Right lobe of liver (tissue), 4 donors: ENCODE measurements around the gene IDNK.

Experiments used
- POLR2A ChIP-seq: fragments of 450-650 bp; IDR thresholded peaks from one replicate; pipeline ENCODE4 v1.6.1; 2017; ENCODE audit warnings: antibody characterized with exemption, mild to moderate bottlenecking
- TF ChIP-seq, protein P1 (sequence below), 4 donors: fragments of 200-600 bp in 3 of 4; fragments of 450-650 bp in 1 of 4; IDR thresholded peaks; one replicate each; pipeline versions ENCODE4 v1.5.1 to v1.8.0; 2016 to 2022; ENCODE audit warnings: antibody characterized with exemption in 4 of 4, mild to moderate bottlenecking in 2 of 4
- donor health status: DM: no; HTN: no; CAD: no.
- donor health status: DM: no; HTN: no; CAD: no.
- donor health status: DM: no; HTN: yes; CAD: no.

DNA sequence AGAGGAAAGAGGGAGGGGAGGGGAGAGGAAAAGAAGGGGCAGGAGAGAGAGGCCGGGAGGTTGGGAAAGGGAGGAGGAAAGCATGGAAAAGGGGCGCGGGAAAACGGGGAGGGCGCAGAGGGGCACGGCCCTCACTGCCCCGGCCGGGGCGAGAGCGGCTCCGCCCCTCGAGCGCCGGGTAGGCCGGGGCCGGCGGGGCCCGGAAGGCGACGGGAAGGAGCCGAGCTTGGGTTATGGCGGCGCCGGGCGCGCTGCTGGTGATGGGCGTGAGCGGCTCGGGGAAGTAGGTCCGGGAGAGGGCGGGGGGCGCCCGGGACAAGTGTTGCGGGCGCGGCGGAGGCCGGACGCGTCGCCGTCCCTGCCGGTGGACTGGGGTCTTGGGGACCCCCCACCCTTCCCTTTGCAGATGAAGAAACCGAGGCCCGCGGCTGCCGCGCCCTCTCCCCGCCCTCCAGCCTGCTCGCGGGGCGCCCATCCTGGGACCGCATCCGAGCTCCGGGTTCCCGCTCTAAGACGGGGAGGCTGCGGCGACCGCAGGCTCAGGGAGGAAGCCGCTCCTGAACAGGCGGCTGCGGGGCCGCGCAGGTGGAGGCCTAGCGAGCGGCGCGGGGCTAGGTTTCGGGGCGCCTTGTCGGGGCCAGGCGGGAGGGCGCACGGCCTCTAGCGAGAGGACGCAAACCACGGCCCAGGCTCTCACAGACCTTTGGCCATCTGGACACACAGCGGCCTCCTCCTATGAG, at the start of gene IDNK:
- TF ChIP-seq, protein P1, sequence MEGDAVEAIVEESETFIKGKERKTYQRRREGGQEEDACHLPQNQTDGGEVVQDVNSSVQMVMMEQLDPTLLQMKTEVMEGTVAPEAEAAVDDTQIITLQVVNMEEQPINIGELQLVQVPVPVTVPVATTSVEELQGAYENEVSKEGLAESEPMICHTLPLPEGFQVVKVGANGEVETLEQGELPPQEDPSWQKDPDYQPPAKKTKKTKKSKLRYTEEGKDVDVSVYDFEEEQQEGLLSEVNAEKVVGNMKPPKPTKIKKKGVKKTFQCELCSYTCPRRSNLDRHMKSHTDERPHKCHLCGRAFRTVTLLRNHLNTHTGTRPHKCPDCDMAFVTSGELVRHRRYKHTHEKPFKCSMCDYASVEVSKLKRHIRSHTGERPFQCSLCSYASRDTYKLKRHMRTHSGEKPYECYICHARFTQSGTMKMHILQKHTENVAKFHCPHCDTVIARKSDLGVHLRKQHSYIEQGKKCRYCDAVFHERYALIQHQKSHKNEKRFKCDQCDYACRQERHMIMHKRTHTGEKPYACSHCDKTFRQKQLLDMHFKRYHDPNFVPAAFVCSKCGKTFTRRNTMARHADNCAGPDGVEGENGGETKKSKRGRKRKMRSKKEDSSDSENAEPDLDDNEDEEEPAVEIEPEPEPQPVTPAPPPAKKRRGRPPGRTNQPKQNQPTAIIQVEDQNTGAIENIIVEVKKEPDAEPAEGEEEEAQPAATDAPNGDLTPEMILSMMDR (IDR thresholded peaks at IDR 0.05) = no peak
- TF ChIP-seq POLR2A = peak; percentile 74
